HG03064 (cell line): Measurements from ENCODE around the gene COQ5.

Experiments used
- ATAC-seq: cut with Tn5 transposase; IDR thresholded peaks from one replicate; pipeline ENCODE4 v1.9.1; 2021; ENCODE audit warnings: low read depth; ENCODE audit not compliant: unreplicated experiment

COQ5 gene, protein sequence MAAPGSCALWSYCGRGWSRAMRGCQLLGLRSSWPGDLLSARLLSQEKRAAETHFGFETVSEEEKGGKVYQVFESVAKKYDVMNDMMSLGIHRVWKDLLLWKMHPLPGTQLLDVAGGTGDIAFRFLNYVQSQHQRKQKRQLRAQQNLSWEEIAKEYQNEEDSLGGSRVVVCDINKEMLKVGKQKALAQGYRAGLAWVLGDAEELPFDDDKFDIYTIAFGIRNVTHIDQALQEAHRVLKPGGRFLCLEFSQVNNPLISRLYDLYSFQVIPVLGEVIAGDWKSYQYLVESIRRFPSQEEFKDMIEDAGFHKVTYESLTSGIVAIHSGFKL

DNA sequence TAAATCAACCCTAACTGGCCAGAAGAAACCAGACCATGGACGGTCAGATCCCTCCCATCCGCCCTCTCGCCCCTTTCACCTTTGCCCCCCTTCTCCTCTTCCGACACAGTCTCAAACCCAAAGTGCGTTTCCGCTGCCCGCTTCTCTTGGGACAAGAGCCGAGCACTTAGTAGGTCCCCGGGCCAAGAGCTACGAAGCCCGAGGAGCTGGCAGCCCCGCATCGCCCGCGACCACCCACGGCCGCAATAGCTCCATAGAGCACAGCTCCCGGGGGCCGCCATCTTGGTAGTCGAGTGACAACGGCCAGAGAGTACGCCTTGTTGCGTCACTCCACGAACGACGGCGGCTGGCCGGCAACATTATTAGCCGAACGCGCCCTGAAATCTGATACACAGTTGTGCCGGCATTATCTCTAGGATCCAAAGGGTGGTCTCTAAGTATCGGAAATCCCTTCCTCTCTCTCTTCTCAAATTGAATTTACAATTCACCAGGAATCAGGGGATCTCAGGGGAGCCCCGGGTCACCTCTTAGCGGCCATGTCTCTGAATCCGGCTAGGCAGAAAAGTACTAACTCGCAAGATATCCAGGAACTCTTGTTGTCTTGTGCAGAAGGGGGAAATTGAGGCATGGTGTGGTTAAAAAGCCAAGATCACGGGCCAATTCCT lies at the start of gene COQ5:
COQ5 (minus strand) TSS at position 298 of the 665 bp plus-strand sequence; CDS start at position 281, 17 bp downstream.
- peak; percentile 52 for ATAC-seq

DNA sequence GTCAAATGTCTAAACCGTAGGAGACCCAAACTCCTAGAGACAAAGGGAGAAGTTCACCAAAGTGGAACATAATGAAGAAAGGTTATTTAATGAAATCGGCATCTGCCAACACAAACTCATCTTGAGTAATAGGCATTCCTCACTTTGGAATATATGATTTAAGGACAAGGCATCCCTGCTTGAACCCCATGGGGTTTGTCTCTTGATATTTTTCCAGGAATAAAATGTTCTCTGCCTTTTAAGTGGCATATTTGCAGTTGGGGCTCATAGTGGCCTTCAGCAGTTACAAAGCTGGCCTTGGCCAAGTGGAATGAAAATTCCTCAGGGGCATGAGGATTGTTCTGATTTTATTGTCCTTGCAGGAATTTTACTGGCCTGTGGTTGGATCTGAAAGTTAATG lies 45.1 kb upstream of the COQ5 start:
- ATAC-seq: no peak

DNA sequence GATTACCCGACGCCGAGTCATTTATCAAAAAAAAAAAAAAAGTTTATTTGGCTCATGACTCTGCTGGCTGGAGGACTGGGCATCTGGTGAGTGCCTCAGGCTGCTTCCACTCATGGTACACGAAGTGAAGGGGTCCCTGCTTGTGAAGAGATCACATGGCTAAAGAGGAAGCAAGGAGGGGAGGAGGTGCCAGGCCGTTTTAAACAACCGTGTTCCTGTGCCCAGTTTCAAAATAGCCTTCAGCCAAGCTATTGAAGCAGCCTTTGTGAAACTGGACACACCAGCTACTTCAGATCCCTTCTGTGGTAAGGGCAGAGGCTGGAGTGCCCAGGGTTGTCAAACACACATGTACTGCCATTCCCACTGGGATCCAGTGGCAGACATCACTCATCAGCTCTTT lies 44.6 kb upstream of the COQ5 start:
- ATAC-seq: no peak

DNA sequence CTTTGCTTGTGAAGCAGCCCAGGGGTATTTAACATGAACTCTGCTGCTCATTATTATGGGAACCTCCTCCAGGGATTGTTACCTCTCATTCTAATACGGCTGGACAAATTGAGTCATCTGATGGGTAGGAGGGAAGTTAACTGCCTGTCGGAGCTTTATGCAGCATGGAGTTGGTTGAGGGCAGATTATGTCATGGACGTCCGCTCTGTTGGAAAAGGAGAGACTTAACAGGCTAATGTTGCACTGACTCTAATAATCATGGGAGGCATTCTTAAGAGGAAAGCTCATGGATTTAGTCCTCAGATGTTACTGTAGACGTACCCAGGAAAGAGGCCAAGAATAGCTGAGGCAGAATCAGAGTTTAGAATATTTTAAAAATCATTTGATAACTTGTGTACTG lies 42.3 kb upstream of the COQ5 start:
- no peak for ATAC-seq

DNA sequence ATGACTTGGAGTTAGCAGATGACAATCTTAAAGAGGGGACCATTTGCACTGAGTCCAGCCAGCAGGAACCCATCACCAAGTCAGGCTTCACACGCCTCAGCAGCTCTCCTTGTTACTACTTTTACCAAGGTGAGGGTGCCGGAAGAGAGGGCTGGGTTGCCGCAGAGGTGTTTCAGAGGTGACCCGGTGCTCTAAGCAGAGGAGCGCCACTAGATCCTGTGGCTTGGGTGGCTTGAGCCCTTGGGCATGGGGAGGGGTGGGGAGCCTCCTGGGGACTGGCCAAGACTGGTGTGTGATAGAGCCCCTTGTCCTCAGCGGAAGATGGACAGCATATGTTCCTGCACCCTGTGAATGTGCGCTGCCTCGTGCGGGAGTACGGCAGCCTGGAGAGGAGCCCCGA lies 34.5 kb upstream of the COQ5 start:
- no peak for ATAC-seq

DNA sequence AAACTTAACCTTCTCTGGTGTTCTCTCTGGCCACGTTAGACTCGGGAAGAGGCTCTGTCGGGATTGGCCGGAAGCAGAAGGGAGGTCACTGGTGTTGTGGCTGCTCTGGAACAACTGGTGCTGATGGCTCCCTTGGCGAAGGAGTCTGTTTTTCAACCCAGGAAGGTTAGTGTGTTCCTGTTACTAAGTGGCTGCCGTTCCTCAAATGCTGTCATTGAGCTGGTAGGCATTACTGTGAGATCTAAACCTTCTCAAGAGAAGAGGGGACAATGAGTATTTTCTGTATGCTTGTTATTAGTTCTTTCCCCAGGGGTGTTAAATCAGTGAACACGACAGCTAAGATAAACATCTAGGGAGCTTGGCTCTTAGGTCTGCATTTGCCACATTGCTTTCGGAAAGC lies 33.9 kb upstream of the COQ5 start:
- ATAC-seq: no peak

DNA sequence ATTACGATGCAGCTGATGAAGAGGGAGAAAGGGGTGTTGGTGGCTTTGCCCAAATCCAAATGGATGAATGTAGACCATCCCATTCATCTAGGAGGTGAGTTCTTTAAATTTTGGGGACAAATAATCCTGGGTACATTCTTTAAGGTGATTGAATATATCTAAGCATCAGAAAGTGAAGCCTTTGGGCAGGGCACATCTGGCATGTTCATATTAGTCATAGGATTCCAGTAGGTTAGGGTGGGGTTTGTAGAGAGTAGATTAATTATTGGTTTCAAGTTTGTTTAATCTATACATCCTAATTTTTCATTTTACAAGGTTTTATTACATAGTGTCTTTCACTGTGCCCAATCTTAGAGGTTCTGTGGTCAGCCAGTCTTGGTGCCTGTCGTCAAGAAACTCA lies 28.6 kb upstream of the COQ5 start:
- ATAC-seq: no peak

DNA sequence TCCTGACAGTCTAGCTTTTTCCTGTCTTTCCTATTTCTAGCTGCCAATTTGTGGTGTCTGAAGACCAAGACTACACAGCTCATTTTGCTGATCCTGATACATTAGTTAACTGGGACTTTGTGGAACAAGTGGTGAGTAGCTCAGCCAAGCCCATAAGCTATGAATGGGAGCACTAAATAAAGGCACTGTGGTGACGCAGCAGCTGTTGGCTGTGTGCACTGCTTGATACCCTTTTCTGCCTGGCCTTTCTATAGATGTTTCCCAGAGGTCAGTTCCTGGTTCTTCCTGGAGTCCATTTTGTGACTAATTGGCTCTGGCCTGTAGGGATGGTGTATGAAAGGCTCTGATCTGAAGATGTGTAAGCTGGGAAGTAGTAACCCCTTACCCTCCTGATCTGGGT lies 25.7 kb upstream of the COQ5 start:
- no peak for ATAC-seq

DNA sequence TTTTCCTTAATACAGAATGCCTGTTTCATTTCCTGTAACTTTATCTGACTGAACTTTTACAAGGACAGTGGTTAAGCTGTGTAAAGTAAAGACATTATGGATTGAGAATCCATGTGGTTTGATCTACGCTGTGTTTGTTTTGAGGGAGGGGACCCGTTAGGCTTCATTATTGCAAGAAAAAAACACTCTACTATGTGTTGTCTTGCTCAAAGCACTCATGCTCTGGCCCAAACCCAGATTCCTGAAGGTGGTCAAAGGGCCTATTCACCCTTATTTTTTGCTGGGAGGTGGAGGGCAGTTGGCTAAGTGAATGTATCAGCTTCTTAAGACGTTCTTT lies 17.1 kb upstream of the COQ5 start:
- ATAC-seq: no peak

DNA sequence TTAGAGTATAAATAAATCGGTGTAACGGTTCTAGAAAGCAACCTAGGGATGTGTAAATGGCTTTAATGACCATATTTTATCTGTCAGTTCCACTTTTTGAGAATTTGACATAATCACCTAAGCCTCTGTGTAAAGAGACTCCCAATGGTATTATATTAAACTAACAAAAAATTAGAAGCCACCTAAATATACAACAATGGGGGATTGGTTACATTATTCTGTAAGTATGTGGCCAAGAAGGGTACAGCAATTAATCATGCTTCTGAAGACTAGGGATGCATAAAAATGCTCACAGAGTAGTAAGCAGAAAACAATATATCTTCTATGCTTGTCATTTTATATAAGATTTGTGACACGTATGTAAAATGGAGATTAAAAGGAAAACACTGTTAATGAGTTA lies 15.7 kb upstream of the COQ5 start:
- ATAC-seq: no peak

DNA sequence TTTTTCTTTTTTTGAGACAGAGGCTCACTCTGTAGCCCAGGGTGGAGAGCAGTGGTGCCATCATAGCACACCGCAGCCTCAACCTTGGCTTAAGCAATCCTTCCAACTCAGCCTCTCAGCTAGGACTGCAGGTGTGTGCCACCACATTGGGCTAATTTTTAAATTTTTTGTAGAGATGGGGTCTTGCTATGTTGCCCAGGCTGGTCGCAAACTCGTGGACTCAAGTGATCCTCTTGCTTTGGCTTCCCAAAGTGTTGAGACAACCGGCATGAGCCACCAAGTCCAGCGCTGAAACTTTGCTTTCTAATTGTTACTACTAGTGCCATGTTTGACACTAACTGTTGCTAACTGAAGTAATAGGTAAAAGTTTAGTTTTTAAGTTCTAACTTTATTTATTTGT lies 13.2 kb upstream of the COQ5 start:
- no peak for ATAC-seq

DNA sequence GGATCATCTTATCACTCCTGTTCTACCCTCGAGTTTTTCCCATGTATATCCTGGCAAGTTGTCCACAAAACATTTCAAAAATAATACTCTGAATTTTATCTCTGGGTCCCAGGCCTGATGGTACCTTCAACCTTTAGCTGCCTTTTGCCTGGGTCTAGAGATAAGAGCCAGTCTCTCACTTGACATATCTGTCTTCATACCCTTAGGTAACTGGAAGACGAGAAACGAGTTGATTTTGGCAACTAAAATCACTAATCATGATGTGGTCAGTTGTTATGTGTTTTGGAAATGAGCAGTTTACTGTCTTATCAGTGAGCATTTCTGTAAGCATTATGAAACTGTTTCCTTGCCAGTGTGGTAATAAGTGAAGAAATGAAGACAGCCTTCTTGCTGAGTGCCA lies 11.5 kb upstream of the COQ5 start:
- ATAC-seq: no peak

DNA sequence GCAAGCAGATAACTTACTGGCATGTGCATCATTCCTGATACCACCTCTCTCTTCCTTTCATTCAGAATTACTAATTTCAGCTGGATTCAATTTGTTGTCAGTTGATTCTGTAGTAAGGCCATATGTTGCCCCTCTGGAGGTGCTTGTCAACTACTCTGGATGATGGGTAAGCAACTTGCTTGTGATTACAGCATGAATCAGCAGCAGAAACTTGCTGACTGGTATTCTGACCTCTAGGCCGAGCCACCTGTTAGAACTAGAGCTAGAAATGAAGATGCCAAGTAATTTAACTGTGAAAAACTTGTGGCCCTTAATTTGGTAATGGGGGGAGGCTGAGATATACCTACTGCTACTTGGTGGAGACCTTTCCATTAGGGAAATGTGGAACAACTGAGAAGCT lies 10.3 kb upstream of the COQ5 start:
- no peak for ATAC-seq

DNA sequence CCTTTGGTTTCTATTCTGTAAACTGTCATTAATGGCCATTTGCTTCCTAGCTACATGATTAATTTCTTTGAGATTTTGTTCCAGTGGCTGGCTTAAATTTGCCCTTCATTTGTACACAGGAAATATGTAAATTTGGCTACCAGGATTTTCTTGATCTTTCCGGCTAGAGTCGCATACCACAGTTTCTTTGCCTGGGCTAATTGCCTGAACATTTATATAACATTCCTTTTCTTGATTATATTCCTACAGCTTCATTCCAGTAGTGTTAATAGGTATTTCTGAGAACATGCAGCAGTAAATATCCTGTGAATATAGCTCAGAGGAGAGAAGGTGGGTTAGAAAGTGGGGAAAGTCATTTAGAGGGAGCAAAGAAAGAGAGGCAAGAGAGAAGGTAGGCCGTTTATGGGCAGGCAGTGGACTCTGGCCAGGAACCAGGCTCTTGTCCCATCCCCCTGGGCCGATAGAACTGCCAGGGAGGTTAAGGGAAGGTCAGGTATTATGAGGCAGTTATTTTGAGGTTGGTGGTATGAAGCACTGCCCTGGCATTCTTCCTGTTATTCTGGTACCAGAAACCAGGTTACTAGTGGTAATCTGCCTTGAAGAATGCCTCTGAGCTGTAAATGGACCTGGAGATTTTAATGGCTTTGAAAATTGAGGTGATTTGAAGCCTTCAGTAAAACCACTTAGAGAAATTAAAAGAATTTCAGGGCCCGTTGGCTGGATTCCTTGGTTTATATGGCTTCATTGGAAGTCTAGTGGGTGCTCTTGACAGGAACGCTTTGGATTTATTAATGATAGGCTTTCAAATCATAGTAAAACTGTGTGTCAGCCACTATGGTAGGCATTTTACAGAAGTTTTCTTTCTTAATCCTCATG lies 9.6 kb upstream of the COQ5 start:
- ATAC-seq: no peak

DNA sequence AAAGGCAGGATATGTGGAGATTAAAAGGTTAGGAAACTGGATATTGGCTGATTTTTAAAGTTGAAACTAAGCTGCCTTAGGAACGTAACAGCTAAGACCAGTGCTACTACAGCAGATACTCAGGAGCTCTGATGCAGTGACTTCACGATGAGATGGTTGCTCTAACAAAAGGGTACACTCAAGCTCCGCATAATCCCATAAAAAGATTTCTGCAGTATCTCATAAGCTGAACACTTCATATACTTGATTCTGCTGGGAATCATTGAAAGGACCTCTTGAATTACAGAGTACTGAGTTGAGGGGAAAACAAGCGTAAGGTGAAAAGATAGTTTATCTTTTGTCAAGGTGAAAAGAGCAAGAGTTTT lies 8.9 kb upstream of the COQ5 start:
- no peak for ATAC-seq

DNA sequence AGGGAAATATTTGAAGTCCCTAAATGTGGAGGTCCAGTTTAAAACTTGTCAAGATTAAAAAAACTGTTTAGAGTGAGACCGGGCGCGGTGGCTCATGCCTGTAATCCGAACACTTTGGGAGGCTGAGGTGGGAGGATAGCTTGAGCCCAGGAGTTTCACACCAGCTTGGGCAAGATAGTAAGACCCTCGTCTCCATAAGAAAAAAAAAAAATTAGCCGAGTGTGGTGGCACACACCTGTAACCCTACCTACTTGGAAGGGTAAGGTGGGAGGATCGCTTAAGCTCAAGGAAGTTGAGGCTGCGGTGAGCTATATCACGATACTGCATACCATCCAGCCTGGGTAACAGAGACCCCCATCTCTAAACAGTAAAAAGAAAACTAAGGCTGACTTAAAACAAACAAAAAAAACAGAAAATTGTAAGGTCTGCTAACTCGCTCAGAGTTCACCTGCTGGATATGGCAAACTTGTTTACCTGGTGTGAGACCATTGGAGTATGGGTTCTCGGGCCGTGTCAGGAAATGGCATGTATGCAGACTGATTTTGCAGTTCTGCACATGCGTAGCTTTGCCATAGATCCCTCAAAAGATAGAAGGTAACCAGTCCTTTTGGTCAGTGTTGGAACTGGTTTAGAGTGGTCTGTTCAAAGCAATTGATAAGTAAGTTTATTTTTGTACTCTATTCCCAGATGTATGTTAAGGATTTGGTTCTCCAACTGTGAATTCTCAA lies 7.3 kb upstream of the COQ5 start:
- ATAC-seq: no peak

DNA sequence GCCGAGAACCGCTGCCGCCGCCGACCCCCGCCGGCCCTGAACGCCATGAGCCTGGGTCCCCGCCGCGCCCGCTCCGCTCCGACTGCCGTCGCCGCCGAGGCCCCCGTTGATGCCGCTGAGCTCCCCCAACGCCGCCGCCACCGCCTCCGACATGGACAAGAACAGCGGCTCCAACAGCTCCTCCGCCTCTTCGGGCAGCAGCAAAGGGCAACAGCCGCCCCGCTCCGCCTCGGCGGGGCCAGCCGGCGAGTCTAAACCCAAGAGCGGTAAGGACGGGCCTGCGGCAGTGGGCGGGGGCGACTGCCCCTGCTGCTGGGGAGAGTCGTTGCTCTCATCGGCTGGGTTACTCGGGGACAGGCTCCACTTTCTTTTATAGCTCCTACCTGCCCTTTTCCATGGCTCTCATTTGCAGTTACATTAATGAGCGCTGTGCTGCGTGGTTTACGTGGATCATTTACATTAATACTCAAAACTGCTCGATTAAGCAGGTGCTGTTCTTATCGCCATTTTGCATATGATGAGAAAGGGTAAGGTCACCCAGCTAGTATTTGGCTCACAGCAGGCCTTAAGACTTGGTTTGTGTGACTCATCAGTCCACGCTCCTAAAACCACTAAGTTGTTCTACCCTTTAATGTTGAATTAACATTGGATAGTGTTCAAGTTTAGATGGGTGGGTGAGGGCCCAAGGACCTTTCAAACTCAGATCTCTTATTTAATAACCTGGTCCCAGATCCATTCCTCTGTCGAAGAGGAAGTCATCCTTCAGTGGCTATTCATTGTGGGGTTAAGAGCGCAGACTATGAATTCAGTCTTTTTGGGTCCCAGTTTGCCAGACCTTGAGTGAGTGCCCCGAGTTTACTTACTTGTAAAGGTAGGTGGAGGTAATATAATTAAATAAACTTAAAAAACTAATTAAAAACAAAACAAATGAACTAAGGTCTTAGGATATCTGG lies 6.0 kb upstream of the COQ5 start:
- peak; percentile 18 for ATAC-seq

DNA sequence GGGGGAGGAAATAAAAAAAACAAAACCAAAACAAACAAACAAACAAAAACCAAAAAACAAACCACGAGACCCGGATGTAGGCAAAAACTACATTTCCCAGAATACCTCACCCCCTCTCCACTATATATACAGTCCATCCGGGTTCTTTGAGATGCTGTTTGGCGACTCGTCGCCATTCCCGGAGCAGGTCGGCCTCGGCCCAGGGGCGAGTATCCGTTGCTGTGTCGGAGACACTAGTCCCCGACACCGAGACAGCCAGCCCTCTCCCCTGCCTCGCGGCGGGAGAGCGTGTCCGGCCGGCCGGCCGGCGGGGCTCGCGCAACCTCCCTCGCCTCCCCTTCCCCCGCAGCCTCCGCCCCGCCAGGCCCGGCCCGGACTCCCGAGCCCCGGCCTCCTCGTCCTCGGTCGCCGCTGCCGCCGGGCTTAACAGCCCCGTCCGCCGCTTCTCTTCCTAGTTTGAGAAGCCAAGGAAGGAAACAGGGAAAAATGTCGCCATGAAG lies 5.3 kb upstream of the COQ5 start, which contains the start of gene RNF10:
RNF10 (plus strand) TSS at position 154 of the 500 bp plus-strand sequence. CDS start 456 bp downstream, outside the sequence.
- ATAC-seq: peak; percentile 55

DNA sequence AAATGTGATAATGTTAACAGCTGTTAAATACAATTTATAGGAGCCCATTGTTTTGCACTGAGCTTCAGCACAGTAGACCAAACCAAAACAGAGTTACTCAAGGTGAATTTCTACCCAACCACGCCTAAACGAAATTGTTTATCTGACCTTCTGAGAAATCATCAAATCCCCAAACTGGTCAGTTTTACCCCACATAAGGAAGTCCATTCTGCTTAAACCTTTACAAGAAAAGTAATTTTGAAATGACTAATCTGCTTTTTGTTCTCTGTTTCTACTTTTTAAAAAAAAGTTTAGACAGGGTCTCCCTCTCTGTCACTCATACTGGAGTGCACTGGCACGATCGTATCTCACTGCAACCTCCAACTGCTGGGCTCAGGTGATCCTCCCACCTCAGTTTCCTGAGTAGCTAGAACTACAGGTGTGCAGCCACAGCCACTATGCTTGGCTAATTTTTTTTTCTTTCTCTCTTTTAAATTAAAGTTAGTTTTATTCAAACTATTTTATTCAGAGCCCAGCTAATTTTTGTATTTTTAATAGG lies 3.8 kb upstream of the COQ5 start:
- ATAC-seq: no peak
